HepG2 (cell line): ENCODE results near the gene WDR81. TPM values are rescaled to one million over a fixed set of nuclear protein-coding genes. Genes with fewer than 3 reads are reported as not detected.

ENCODE experiments used
- ATAC-seq: fragments of 200-7000 bp; cut with Tn5 transposase; 3 replicates; pipeline ENCODE4 v1.9.1; 2020; ENCODE audit warnings: mild to moderate bottlenecking, moderate library complexity
- BruUV-seq: library from RNA; stranded (reverse); fragments of 400-500 nt; replicated peaks from 2 replicates; lab custom pipeline; 2021; lab: Mats Ljungman, UMichigan
- CTCF ChIA-PET: fragments of 300-600 bp; formaldehyde crosslinking; extraction: SDS; loops from one replicate; lab custom pipeline; 2021; ENCODE audit warnings: low total read pairs, inconsistent platforms, low intra/inter-chr PET ratio; lab: Yijun Ruan, JAX
- POLR2A ChIA-PET: fragments of 350-600 bp; sonication (Branson Sonifier 250); formaldehyde crosslinking; loops from one replicate; lab custom pipeline; 2020; ENCODE audit warnings: antibody characterized with exemption, inconsistent platforms; lab: Yijun Ruan, JAX
- DNase-seq: peaks from one replicate; pipeline ENCODE4 v3.0.0-alpha.2; 2015; ENCODE audit warnings: low spot score
- FAIRE-seq: peaks from 3 replicates; lab custom pipeline; 2011; peaks lifted over from hg19 to GRCh38; lab: Jason Lieb, UNC
- H2AFZ ChIP-seq: one replicate; pipeline ENCODE4 v1.6.1; 2011; ENCODE audit warnings: low read length, inconsistent platforms
- H3K27ac ChIP-seq: fragments of 300-600 bp; 3 replicates; pipeline ENCODE4 v1.8.0; 2011; ENCODE audit warnings: mixed run types, mild to moderate bottlenecking, mixed read lengths, low read length, inconsistent platforms; ENCODE audit not compliant: insufficient read depth; ENCODE audit errors: extremely low read length
- H3K27me3 ChIP-seq, 2 experiments: fragments of 200-600 bp in 1 of 2; 2 replicates in 1 of 2; 3 replicates in 1 of 2; pipeline versions ENCODE4 v1.6.0 to v1.8.0; 2011; ENCODE audit warnings: low read length in 2 of 2, mild to moderate bottlenecking in 2 of 2, moderate library complexity in 2 of 2, inconsistent platforms in 1 of 2; ENCODE audit not compliant: insufficient read depth in 2 of 2, control insufficient read depth in 1 of 2
- H3K36me3 ChIP-seq, 2 experiments: fragments of 200-600 bp in 1 of 2; replicated peaks in 1 of 2; 2 replicates in 1 of 2; 3 replicates in 1 of 2; pipeline versions ENCODE4 v1.5.1 to v1.8.0; 2011; ENCODE audit warnings: low read length in 2 of 2, inconsistent platforms in 1 of 2; ENCODE audit not compliant: insufficient read depth in 2 of 2, control insufficient read depth in 1 of 2
- H3K4me1 ChIP-seq: 2 replicates; pipeline ENCODE4 v1.5.1; 2012; ENCODE audit warnings: low read length, inconsistent platforms; ENCODE audit not compliant: insufficient read depth
- H3K4me2 ChIP-seq: 2 replicates; pipeline ENCODE4 v1.6.0; 2011; ENCODE audit warnings: low read depth, low read length, inconsistent platforms
- H3K4me3 ChIP-seq, 3 experiments: fragments of 200-600 bp in 1 of 3; sonication (generic), shearing (Covaris generic) in 1 of 3; replicated peaks in 1 of 3; 2 replicates each; pipeline ENCODE4 v1.5.1; 2011 to 2016; ENCODE audit warnings: low read length in 3 of 3, inconsistent platforms in 2 of 3, low read depth in 2 of 3, mild to moderate bottlenecking in 2 of 3, control low read depth in 1 of 3, mixed read lengths in 1 of 3; ENCODE audit not compliant: insufficient read depth in 1 of 3
- H3K79me2 ChIP-seq: one replicate; pipeline ENCODE4 v1.6.1; 2011; ENCODE audit warnings: low read length, inconsistent platforms; ENCODE audit not compliant: insufficient read depth
- H3K9ac ChIP-seq: 2 replicates; pipeline ENCODE4 v1.6.0; 2011; ENCODE audit warnings: mild to moderate bottlenecking, low read depth, low read length, inconsistent platforms; ENCODE audit not compliant: insufficient read depth
- H3K9me3 ChIP-seq: 2 replicates; pipeline ENCODE4 v1.5.1; 2012; ENCODE audit warnings: mild to moderate bottlenecking, low read length
- H4K20me1 ChIP-seq: 2 replicates; pipeline ENCODE4 v1.6.0; 2011; ENCODE audit warnings: inconsistent platforms, mild to moderate bottlenecking, low read length, moderate library complexity; ENCODE audit not compliant: insufficient read depth
- AFF4 ChIP-seq: sonication (generic); formaldehyde crosslinking; IDR thresholded peaks from 2 replicates; pipeline ENCODE4 v1.4.0; 2020; ENCODE audit warnings: missing genetic modification reagents
- MXD3 ChIP-seq: IDR thresholded peaks from 2 replicates; pipeline ENCODE4 v1.6.1; 2016; ENCODE audit warnings: mild to moderate bottlenecking, missing biosample characterization, missing genetic modification reagents
- NFYC ChIP-seq: IDR thresholded peaks from 2 replicates; pipeline ENCODE4 v1.6.1; 2016; ENCODE audit warnings: missing genetic modification reagents, missing compliant biosample characterization
- PHF8 ChIP-seq: sonication (generic); formaldehyde crosslinking; IDR thresholded peaks from 2 replicates; pipeline ENCODE4 v1.5.0; 2020; ENCODE audit warnings: missing genetic modification reagents
- SAP130 ChIP-seq: IDR thresholded peaks from 2 replicates; pipeline ENCODE4 v1.6.1; 2016; ENCODE audit warnings: low read depth
- SMC3 ChIP-seq: IDR thresholded peaks from 2 replicates; pipeline ENCODE4 v1.6.1; 2011; ENCODE audit warnings: low read length, improper control_type of control experiment
- XBP1 ChIP-seq: sonication (generic); formaldehyde crosslinking; IDR thresholded peaks from 2 replicates; pipeline ENCODE4 v1.5.0; 2020; ENCODE audit warnings: missing genetic modification reagents
- ZBTB20 ChIP-seq: sonication (generic); formaldehyde crosslinking; IDR thresholded peaks from 2 replicates; pipeline ENCODE4 v1.8.1; 2023; ENCODE audit warnings: missing genetic modification reagents, low read depth, mild to moderate bottlenecking, borderline replicate concordance
- ZFP90 ChIP-seq: sonication (generic); formaldehyde crosslinking; IDR thresholded peaks from 2 replicates; pipeline ENCODE4 v1.8.0; 2022; ENCODE audit warnings: missing genetic modification reagents, mild to moderate bottlenecking, inconsistent platforms, borderline replicate concordance
- ZNF263 ChIP-seq: sonication (generic); formaldehyde crosslinking; IDR thresholded peaks from 2 replicates; pipeline ENCODE4 v1.4.0; 2020; ENCODE audit warnings: missing genetic modification reagents
- ZNF275 ChIP-seq: sonication (generic); formaldehyde crosslinking; IDR thresholded peaks from 2 replicates; pipeline ENCODE4 v1.8.0; 2022; ENCODE audit warnings: missing genetic modification reagents, mild to moderate bottlenecking, inconsistent platforms, borderline replicate concordance
- ZNF280B ChIP-seq: sonication (generic); formaldehyde crosslinking; IDR thresholded peaks from 2 replicates; pipeline ENCODE4 v1.5.0; 2020; ENCODE audit warnings: missing genetic modification reagents, mild to moderate bottlenecking, borderline replicate concordance
- ZNF317 ChIP-seq: sonication (generic); formaldehyde crosslinking; IDR thresholded peaks from 2 replicates; pipeline ENCODE4 v1.5.0; 2020; ENCODE audit warnings: mild to moderate bottlenecking, missing genetic modification reagents
- ZNF460 ChIP-seq: sonication (generic); formaldehyde crosslinking; IDR thresholded peaks from 2 replicates; pipeline ENCODE4 v1.5.1; 2020; ENCODE audit warnings: missing genetic modification reagents, mild to moderate bottlenecking, borderline replicate concordance
- ZNF550 ChIP-seq: sonication (generic); formaldehyde crosslinking; IDR thresholded peaks from 2 replicates; pipeline ENCODE4 v1.4.0; 2020; ENCODE audit warnings: mild to moderate bottlenecking, missing genetic modification reagents, borderline replicate concordance
- ZNF570 ChIP-seq: sonication (generic); formaldehyde crosslinking; IDR thresholded peaks from 2 replicates; pipeline ENCODE4 v1.4.0; 2020; ENCODE audit warnings: mild to moderate bottlenecking, missing genetic modification reagents, borderline replicate concordance
- ZNF746 ChIP-seq: sonication (generic); formaldehyde crosslinking; IDR thresholded peaks from 2 replicates; pipeline ENCODE4 v1.8.0; 2022; ENCODE audit warnings: mild to moderate bottlenecking, missing genetic modification reagents
- ZNF83 ChIP-seq: sonication (generic); formaldehyde crosslinking; IDR thresholded peaks from 2 replicates; pipeline ENCODE4 v1.4.0; 2020; ENCODE audit warnings: missing genetic modification reagents, mild to moderate bottlenecking, borderline replicate concordance
- WGBS: methylation state at CpG from one replicate; pipeline ENCODE4 v1.1.6; 2017; ENCODE audit warnings: low lambda C conversion rate; 5-methylcytosine and 5-hydroxymethylcytosine counted together
- in situ Hi-C: cut with HindIII; loops from 2 replicates; pipeline ENCODE4 v1.10.0; 2017; ENCODE audit warnings: low pct_unique_long_range_greater_than_20kb; ENCODE audit not compliant: extremely low pct_ligation_motif_present
- intact Hi-C: fragments of 100-400 bp; cut with micrococcal nuclease; formaldehyde crosslinking; loops from one replicate; pipeline ENCODE4 v1.10.0; 2022; ENCODE audit not compliant: unreplicated experiment
- polyA plus RNA-seq, 8 experiments: library from polyadenylated mRNA; depleted of rRNA in 3 of 8; stranded (reverse) in 7 of 8; unstranded in 1 of 8; fragments of >200 nt; fragmentation: Illumina TruSeq in 4 of 8; extraction: Trizol in 4 of 8; gene quantifications; 2 replicates each; pipeline versions ENCODE4 v1.2.1 to v1.2.3, GENCODE V29; 2011 to 2016; ENCODE audit warnings: low read depth in 4 of 8, missing spikeins in 1 of 8, mixed read lengths in 1 of 8; ENCODE audit not compliant: insufficient read depth in 1 of 8
- total RNA-seq, 5 experiments: library from RNA; depleted of rRNA; stranded (reverse); fragments of >200 nt; fragmentation: Illumina TruSeq; extraction: Trizol; gene quantifications; 2 replicates each; pipeline ENCODE4 v1.2.3, GENCODE V29; 2016; ENCODE audit warnings: low read depth in 1 of 5

WDR81 gene
- total and polyA plus RNA-seq, 2 of the 13 experiments (the other 11 are each of a cell fraction or from before 2014, with no cell fraction given): 9.1 to 16.7 TPM

- intact Hi-C loops (no loop called here), in situ Hi-C loops (loop anchor here (5.0 kb wide), 1 partner anchor 53 kb away; no protein-coding TSS in a partner anchor)
- ATAC-seq (peak; percentile 89), DNase-seq (peak; percentile 95), FAIRE-seq (peak; percentile 86)
- no TSS peak for BruUV-seq
- H3K36me3 ChIP-seq: peaks cover 31 to 52% of the 10 kb centered on the region in 2 experiments
- no peaks in the 10 kb centered on the region for H4K20me1 ChIP-seq
- no peaks in the 10 kb centered on the region for H3K9me3 ChIP-seq
- POLR2A ChIA-PET: interaction anchor here (0.7 to 13.7 kb wide), 21 partner anchors 8 to 561 kb away, joined by 3 to 480 read pairs (median 10); partner anchors contain the start of genes RPA1, SERPINF1, SERPINF2 and SMYD4
- H3K4me2 ChIP-seq: peak overlapping the region; percentile 38
- peak overlapping the region; percentile 83 for H3K27ac ChIP-seq
- peak overlapping the region; percentile 60 for H3K9ac ChIP-seq
- peaks cover 55% of the 10 kb centered on the region for H3K4me1 ChIP-seq
- CTCF ChIA-PET: no interaction called here
- H2AFZ ChIP-seq: no peak overlapping the region
- 26% methylated on average over 13 of the region's 21 CpGs for WGBS
- peak overlapping the region in 1 of 3 experiments; percentile 14; a peak in 1 of 6 replicates for H3K4me3 ChIP-seq
- H3K27me3 ChIP-seq: no peaks in the 10 kb centered on the region
- H3K79me2 ChIP-seq: peaks cover 13% of the 10 kb centered on the region
- TF ChIP-seq PHF8 (CRISPR knock-in tag) (no peak), ZNF746 (CRISPR knock-in tag) (no peak), ZNF460 (CRISPR knock-in tag) (no peak), SMC3 (peak; percentile 20; the same call in 1 of the 2 replicates), NFYC (CRISPR knock-in tag) (no peak), ZNF570 (no peak), ZNF83 (CRISPR knock-in tag) (no peak), ZNF263 (peak; percentile 92), ZNF280B (CRISPR knock-in tag) (no peak), XBP1 (CRISPR knock-in tag) (no peak), ZNF317 (CRISPR knock-in tag) (no peak; the same call in 1 of the 2 replicates), ZNF550 (CRISPR knock-in tag) (no peak), ZFP90 (CRISPR knock-in tag) (no peak), MXD3 (no peak), ZNF275 (CRISPR knock-in tag) (no peak), ZBTB20 (CRISPR knock-in tag) (no peak), AFF4 (CRISPR knock-in tag) (no peak), SAP130 (CRISPR knock-in tag) (peak; percentile 80)
Observed at GRCh38 chr17:1769822-1770477, 45.4 kb downstream of the WDR81 start.
